ENCODE data around the gene SPRING1. TPM values are rescaled to one million over a fixed set of nuclear protein-coding genes. Genes with fewer than 3 reads are reported as not detected.

SPRING1 gene, protein sequence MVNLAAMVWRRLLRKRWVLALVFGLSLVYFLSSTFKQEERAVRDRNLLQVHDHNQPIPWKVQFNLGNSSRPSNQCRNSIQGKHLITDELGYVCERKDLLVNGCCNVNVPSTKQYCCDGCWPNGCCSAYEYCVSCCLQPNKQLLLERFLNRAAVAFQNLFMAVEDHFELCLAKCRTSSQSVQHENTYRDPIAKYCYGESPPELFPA
- total RNA-seq, result 10 to 100 TPM; 25.4 to 28.0 TPM

DNA sequence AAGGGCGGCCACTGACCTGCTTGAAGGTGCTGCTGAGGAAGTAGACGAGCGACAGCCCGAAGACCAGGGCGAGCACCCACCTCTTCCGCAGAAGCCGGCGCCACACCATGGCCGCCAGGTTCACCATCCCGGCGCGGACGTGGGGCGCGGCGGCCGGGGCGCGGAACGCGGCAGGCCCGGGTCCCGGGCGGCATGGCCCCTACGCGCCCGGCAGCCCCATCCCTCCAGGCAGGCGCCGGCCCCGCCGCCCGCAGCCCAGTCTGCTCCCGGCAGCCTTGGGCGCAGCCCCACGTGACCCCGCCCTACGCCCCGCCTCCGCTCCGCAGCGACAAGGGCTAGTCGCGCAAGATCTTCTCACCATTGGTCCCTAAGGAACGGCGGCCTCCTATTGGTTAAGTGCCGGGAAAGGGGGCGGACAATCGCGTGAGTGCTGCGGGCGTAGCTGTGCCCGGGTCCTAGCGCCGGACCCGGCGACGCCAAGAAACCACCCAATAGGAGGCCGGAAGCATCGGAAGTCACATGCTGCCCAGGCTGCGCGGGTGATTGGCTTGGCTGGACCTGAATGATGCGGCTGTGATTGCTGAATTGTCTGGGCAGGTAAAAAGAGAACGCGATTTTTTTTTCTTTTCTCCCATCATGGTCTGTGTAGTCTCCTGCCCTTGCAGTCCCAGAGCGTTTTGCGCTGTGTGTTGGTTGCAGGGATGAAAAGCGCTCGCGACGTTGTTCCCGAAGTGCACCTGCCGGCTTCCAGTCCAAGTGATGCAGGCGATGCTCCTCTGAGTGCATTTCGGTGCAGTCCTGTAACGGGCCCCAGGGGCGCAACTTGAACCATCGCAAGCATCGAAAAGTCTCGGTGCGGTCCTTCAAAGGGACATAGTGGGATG lies at the start of gene SPRING1, which contains the start of gene RNFT2:
Gene SPRING1, minus strand, starts transcription at position 296 of the 884 bp plus-strand sequence. Its CDS starts 169 bp downstream, at position 127.
Gene RNFT2, plus strand, starts transcription at position 542 of the 884 bp plus-strand sequence. CDS start 2,183 bp downstream, outside the sequence.
- H3K4me1 Mint-ChIP-seq, result peaks cover 23% of the 10 kb centered on the region
- H3K9me3 Mint-ChIP-seq, result no peaks in the 10 kb centered on the region
- peak; percentile 99 for DNase-seq
- H3K27me3 Mint-ChIP-seq, result no peaks in the 10 kb centered on the region
- H3K36me3 Mint-ChIP-seq, result peaks cover 10% of the 10 kb centered on the region
- peak within 1 kb of the TSS; percentile 96 for H3K4me3 Mint-ChIP-seq
- H3K27ac Mint-ChIP-seq, result peak within 1 kb of the TSS; percentile 86

DNA sequence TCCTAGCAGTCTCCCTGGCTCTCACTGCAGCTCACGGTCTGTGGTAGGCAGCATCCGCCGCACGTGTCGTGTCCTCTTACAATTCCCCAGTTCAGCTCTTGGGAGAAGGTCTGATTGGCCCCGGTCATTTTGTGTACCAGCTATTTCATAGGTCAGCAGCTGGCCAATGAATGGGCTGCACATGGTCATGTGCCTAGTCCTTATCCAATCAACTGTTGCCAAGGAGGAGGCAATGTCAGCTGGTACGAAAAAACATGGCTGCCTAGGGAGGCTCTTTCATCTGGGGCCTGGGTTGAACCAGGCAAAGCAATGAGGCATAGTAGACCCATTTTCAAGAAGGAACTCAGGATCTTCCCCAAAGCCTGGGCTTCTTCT lies 46.4 kb upstream of the SPRING1 start:
- H3K9me3 Mint-ChIP-seq, result no peaks in the 10 kb centered on the region
- no peak for DNase-seq
- no peaks in the 10 kb centered on the region for H3K4me1 Mint-ChIP-seq
- H3K27ac Mint-ChIP-seq, result no peak overlapping the region
- peaks cover 27% of the 10 kb centered on the region for H3K36me3 Mint-ChIP-seq
- H3K4me3 Mint-ChIP-seq, result no peak overlapping the region
- no peaks in the 10 kb centered on the region for H3K27me3 Mint-ChIP-seq

DNA sequence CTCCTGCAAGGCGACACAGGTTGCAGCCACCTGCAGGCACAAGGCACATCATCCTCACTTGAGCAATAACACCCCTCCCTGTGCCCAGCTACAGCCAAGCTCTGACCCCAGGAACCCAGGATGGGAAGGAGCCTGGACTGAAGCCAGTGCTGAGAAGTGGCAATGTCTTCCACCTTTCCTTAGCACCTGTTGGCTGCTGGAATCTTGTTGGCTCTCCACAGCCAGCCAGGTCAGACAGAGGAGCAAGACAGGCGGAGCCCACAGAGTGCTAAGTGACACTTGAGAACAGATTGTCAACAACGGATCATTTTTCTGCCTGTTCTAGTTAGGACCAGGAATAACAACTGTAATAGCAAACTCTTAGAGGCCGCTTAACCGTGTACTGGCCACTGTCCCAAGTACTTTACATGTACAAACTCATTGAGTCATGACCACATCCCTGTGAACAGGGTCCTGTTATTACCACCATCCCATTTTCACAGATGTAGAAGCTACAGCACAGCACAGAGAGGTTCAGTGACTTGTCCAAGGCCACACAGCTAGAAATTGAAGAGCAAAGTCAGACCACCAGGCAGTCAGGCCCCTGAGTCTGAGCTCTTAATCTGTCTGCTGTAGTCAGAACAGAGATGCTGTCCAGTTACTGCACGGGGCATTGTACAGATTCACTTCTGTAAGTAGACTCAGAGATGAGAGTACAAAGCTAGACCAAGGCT lies 45.8 kb upstream of the SPRING1 start:
- peaks cover 27% of the 10 kb centered on the region for H3K36me3 Mint-ChIP-seq
- no peak overlapping the region for H3K27ac Mint-ChIP-seq
- no peaks in the 10 kb centered on the region for H3K27me3 Mint-ChIP-seq
- no peak for DNase-seq
- H3K4me3 Mint-ChIP-seq, result no peak overlapping the region
- no peaks in the 10 kb centered on the region for H3K9me3 Mint-ChIP-seq
- H3K4me1 Mint-ChIP-seq, result no peaks in the 10 kb centered on the region

DNA sequence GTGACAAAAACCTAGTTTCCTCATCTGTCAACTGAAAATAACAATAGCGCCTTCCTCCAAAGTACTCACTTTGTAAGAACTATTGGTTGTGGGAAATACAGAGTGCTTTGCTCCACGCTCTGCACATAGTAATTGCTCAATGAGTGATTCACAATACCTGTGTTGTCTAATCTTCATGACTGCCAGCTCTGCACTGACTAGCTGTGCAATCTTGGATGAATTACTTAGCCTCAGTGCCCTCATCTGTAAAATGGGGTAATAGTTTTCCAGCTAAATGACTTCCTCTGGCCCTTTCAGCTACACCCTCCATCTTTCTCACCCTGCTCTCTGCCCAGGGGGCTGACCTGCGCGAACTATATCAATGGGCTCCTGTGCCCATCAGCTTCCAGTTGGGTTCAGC lies 43.1 kb upstream of the SPRING1 start:
- Mint-ChIP-seq H3K27me3 (no peaks in the 10 kb centered on the region), H3K4me3 (no peak overlapping the region), H3K36me3 (peaks cover 14% of the 10 kb centered on the region), H3K4me1 (no peaks in the 10 kb centered on the region), H3K9me3 (no peaks in the 10 kb centered on the region), H3K27ac (no peak overlapping the region)
- no peak for DNase-seq

DNA sequence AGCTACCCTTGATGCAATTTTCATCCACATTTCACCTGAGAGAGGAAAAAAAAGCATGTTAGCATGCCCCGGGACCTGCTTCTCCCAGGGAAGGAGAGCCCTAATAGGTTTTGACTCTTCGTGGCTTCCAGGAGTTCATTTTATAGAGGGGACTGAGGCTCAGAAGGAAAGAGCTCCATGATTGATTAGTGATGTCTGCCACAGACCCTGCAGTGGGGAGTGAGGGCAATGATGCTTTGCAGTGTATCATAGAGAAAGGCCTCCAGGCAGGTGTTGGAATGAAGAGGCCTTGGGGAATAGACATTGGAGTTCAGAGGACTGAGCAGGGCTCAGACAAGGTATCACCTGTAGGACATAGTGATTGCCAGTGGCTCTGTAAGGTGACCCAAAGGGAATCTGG lies 41.7 kb upstream of the SPRING1 start:
- Mint-ChIP-seq H3K4me3 (no peak overlapping the region), H3K4me1 (no peaks in the 10 kb centered on the region), H3K27me3 (no peaks in the 10 kb centered on the region), H3K36me3 (peaks cover 6% of the 10 kb centered on the region), H3K9me3 (no peaks in the 10 kb centered on the region), H3K27ac (no peak overlapping the region)
- no peak for DNase-seq

DNA sequence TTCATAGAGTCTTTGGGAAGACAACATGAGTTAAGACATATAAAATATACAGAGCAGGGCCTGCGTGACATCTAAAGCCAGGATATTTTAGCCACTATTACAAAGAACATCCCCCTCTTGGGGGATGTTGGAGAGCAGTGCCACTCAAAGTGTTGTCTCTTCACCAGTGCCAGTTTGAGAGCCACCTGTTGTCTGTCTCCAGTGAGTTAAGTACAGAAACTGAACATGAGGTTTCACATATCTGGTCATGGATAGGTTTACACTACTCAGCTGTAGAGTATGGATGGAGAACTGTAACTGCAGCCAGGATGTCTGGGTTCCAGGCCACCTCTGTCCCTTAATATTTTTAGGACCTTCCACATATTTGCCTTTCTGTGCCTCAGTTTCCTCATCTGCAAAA lies 39.4 kb upstream of the SPRING1 start:
- no peak overlapping the region for H3K27ac Mint-ChIP-seq
- H3K9me3 Mint-ChIP-seq, result no peaks in the 10 kb centered on the region
- peaks cover 7% of the 10 kb centered on the region for H3K4me1 Mint-ChIP-seq
- H3K36me3 Mint-ChIP-seq, result peaks cover 9% of the 10 kb centered on the region
- no peaks in the 10 kb centered on the region for H3K27me3 Mint-ChIP-seq
- no peak for DNase-seq
- H3K4me3 Mint-ChIP-seq, result no peak overlapping the region

DNA sequence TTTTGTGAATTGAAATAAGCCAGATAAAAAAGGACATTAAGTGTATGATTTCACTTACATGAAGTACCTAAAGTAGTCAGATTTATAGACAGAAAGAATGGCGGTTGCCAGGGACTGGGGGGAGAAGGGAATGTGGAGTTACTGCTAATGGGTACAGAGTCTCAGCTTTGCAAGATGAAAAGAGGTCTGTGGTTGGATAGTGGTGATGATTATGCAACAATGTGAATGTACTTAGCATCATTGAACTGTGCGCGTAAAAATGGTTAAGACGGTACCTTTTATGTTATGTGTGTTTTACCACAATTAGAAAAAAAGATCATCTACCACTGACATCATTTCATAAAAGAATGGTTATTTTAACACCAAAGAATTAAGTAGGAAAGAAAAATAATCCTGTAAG lies 36.2 kb upstream of the SPRING1 start:
- no peak overlapping the region for H3K27ac Mint-ChIP-seq
- H3K4me3 Mint-ChIP-seq, result no peak overlapping the region
- H3K27me3 Mint-ChIP-seq, result no peaks in the 10 kb centered on the region
- no peak for DNase-seq
- H3K36me3 Mint-ChIP-seq, result peaks cover 9% of the 10 kb centered on the region
- H3K4me1 Mint-ChIP-seq, result peaks cover 7% of the 10 kb centered on the region
- H3K9me3 Mint-ChIP-seq, result no peaks in the 10 kb centered on the region

DNA sequence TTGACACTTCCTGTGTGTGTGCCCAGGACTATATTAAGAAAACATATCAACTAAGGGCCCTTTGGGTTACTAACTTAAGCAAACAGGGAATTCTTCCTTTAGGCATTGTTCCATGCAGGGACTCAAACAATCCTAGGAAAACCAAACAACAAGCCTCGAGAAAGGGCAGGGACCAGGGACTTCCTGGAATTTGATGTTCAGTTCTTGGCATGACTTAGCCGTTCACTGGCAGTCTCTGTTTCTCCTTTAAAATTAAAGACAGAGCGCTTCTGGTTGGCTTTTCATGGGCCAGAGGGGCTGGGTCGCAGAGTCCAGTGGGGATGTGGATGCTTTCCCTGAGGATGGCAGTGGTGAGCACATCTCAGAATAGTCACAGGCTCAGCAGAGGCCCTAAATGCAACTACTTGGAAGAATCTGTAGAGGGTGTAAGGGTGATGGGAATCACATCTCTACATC lies 35.4 kb upstream of the SPRING1 start:
- H3K9me3 Mint-ChIP-seq, result no peaks in the 10 kb centered on the region
- H3K27me3 Mint-ChIP-seq, result no peaks in the 10 kb centered on the region
- H3K27ac Mint-ChIP-seq, result no peak overlapping the region
- H3K4me3 Mint-ChIP-seq, result no peak overlapping the region
- peaks cover 7% of the 10 kb centered on the region for H3K36me3 Mint-ChIP-seq
- peaks cover 7% of the 10 kb centered on the region for H3K4me1 Mint-ChIP-seq
- no peak for DNase-seq

DNA sequence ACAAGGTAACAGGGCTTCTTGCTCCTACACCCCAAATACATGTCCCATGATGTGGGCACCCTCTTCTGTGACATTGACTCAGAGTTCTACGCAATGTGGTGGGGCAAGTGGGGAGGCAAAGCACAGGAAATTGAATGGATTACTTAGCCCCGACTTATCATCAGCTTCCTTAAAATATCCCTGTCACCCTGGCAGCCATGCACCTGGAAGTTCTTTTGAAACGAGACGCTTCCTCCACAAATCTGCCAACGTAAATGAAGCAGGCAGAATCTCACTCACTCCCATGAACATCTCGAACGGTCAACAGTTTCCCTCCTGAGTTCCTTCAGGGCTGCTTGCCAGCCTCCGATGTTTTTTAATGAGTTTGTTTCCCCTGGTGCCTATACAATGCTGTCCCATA lies 33.8 kb upstream of the SPRING1 start:
- Mint-ChIP-seq H3K27ac (no peak overlapping the region), H3K27me3 (no peaks in the 10 kb centered on the region), H3K4me1 (peaks cover 7% of the 10 kb centered on the region), H3K9me3 (no peaks in the 10 kb centered on the region), H3K36me3 (peaks cover 9% of the 10 kb centered on the region), H3K4me3 (no peak overlapping the region)
- no peak for DNase-seq

DNA sequence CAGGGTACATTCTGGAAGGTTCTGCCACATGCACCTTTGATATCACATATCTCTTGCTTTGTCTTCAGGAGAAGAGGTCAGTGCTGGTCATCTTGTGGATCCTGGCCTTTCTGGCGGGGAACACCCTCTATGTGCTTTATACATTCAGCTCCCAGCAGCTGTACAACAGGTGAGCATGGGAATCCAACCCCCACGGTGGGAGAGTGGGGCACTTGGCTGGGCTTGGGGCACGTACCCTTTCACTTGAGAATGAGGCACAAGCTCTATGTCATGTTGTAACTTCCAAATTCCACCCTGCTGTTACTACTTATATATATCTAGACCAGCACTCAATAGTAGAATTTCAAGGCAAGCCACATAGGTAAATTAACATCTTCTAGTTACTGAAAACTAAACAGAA lies 28.9 kb upstream of the SPRING1 start:
- H3K36me3 Mint-ChIP-seq, result peaks cover 2% of the 10 kb centered on the region
- H3K9me3 Mint-ChIP-seq, result no peaks in the 10 kb centered on the region

DNA sequence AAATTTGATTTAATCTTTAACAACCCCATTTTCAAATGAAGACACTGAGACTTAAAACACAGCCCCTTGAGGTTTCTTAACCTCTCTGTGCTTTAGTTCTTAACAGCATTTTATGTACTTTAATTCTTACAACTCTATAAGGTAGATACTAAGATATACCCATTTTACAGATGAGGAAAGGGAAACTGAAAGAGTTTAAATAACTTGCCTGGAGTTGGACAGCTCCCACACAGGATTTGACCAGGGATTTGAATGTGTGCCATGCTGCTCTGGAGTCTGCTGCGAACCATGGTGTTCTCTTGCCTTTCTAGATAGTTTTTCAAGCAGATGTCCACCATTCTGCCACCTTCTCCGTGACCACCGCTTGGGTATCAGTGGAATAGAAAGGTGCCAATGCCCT lies 28.4 kb upstream of the SPRING1 start:
- Mint-ChIP-seq H3K27ac (no peak overlapping the region), H3K27me3 (no peaks in the 10 kb centered on the region), H3K9me3 (no peaks in the 10 kb centered on the region), H3K4me3 (no peak overlapping the region), H3K36me3 (peaks cover 4% of the 10 kb centered on the region), H3K4me1 (no peaks in the 10 kb centered on the region)
- DNase-seq, result no peak

More for the DNA sequence above, 28.9 kb upstream of the SPRING1 start:
- DNase-seq, result no peak
- H3K4me3 Mint-ChIP-seq, result no peak overlapping the region
- no peaks in the 10 kb centered on the region for H3K27me3 Mint-ChIP-seq
- H3K27ac Mint-ChIP-seq, result no peak overlapping the region
- no peaks in the 10 kb centered on the region for H3K4me1 Mint-ChIP-seq

DNA sequence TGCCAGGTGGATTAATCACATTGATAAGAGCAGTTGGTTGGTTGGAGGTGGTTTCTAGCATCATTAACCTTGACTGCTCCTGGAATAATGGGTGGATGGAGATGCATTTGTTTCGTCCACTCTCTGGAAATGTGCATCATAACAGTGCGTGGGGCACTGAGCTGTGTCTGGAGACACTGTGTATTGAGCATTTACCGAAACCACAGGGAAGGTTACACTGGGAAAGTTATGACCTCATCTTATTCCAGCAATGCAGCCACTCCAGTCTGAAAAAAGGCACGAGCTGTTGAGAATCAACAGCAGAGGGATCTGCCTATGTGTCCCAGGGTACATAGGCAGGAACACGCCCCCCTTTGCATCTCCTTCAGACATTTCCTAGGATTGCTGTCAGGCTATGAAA lies 27.4 kb upstream of the SPRING1 start:
- no peak for DNase-seq
- no peaks in the 10 kb centered on the region for H3K4me1 Mint-ChIP-seq
- H3K27me3 Mint-ChIP-seq, result no peaks in the 10 kb centered on the region
- H3K27ac Mint-ChIP-seq, result no peak overlapping the region
- peaks cover 8% of the 10 kb centered on the region for H3K36me3 Mint-ChIP-seq
- no peaks in the 10 kb centered on the region for H3K9me3 Mint-ChIP-seq
- H3K4me3 Mint-ChIP-seq, result no peak overlapping the region

DNA sequence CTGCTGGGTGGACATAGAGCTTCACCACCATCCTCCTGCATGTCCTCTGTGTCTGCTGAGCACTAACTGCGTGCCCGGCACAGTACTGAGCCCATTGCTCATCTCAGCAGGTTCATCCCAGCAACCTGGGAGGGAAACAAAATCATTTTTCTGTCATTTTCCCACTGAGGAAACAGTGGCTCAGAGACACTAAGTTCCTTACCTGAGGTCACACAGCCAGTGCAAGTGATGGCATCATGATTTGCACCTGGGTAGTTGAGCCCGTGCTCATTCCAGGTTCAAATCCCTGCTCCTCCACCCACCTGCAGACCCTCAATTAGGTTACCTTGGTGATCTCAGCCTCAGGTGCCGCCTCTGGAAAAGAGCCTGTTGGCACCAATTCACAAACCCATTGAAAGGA lies 23.6 kb upstream of the SPRING1 start:
- no peaks in the 10 kb centered on the region for H3K9me3 Mint-ChIP-seq
- no peak overlapping the region for H3K4me3 Mint-ChIP-seq
- H3K27me3 Mint-ChIP-seq, result no peaks in the 10 kb centered on the region
- H3K4me1 Mint-ChIP-seq, result peaks cover 13% of the 10 kb centered on the region
- H3K27ac Mint-ChIP-seq, result no peak overlapping the region
- DNase-seq, result no peak
- peaks cover 15% of the 10 kb centered on the region for H3K36me3 Mint-ChIP-seq

DNA sequence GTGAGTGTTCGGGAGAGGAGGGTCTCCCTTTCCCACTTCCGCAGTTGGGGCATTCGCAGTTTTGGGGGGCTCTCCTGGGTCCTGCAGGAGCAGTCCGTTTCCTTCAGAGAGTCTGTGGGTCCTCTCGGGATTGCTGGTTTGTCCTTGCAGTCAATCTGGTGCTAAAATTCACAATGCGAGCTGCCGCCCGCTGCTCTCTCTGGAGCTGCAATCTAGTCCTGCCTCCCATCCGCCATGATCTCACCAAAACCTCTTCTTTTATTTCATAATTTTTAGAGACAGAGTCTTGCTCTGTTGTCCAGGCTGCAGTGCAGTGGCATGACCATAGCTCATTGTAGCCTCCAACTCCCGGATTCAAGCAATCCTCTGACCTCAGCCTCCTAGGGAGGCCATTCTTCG lies 22.8 kb upstream of the SPRING1 start:
- DNase-seq, result no peak
- H3K4me1 Mint-ChIP-seq, result peaks cover 13% of the 10 kb centered on the region
- H3K36me3 Mint-ChIP-seq, result peaks cover 22% of the 10 kb centered on the region
- peak overlapping the region; percentile 73 for H3K4me3 Mint-ChIP-seq
- H3K27ac Mint-ChIP-seq, result no peak overlapping the region
- H3K9me3 Mint-ChIP-seq, result no peaks in the 10 kb centered on the region
- H3K27me3 Mint-ChIP-seq, result no peaks in the 10 kb centered on the region
